Smooth muscle cell (in vitro differentiated cells): Measurements from ENCODE around the gene PIBF1. TPM values are rescaled to one million over a fixed set of nuclear protein-coding genes. Genes with fewer than 3 reads are reported as not detected.

Experiments used
- DNase-seq: peaks from one replicate; lab custom pipeline; 2025; ENCODE audit not compliant: unreplicated experiment; lab: John Stamatoyannopoulos, UW
- H2AFZ ChIP-seq: fragments of 200-600 bp; sonication (generic); 2 replicates; pipeline ENCODE4 v1.6.0; 2016; ENCODE audit warnings: antibody characterized with exemption, low read depth, mild to moderate bottlenecking
- H3F3A ChIP-seq: fragments of 200-600 bp; sonication (generic); 2 replicates; pipeline ENCODE4 v1.6.0; 2017; ENCODE audit warnings: antibody characterized with exemption, low read depth
- H3K27ac ChIP-seq: fragments of 200-600 bp; sonication (generic); 2 replicates; pipeline ENCODE4 v1.5.1; 2016; ENCODE audit warnings: low read depth, mild to moderate bottlenecking
- H3K27me3 ChIP-seq: fragments of 200-600 bp; sonication (generic); 2 replicates; pipeline ENCODE4 v1.6.1; 2016; ENCODE audit warnings: low read depth, mild to moderate bottlenecking
- H3K36me3 ChIP-seq: fragments of 200-600 bp; sonication (generic); 2 replicates; pipeline ENCODE4 v1.5.1; 2016; ENCODE audit warnings: low read depth
- H3K4me1 ChIP-seq: fragments of 200-600 bp; sonication (generic); 2 replicates; pipeline ENCODE4 v1.5.1; 2016; ENCODE audit warnings: low read depth
- H3K4me2 ChIP-seq: fragments of 200-600 bp; sonication (generic); 2 replicates; pipeline ENCODE4 v1.6.0; 2016; ENCODE audit warnings: mild to moderate bottlenecking
- H3K4me3 ChIP-seq: fragments of 200-600 bp; sonication (generic); 2 replicates; pipeline ENCODE4 v1.5.1; 2016; ENCODE audit warnings: mild to moderate bottlenecking
- H3K79me2 ChIP-seq: fragments of 200-600 bp; sonication (generic); 2 replicates; pipeline ENCODE4 v1.6.0; 2016; ENCODE audit warnings: low read depth, mild to moderate bottlenecking
- H3K9ac ChIP-seq: fragments of 200-600 bp; sonication (generic); 2 replicates; pipeline ENCODE4 v1.6.0; 2016; ENCODE audit warnings: low read depth
- H3K9me3 ChIP-seq: fragments of 200-600 bp; sonication (generic); replicated peaks from 2 replicates; pipeline ENCODE4 v1.5.1; 2016; ENCODE audit warnings: low read depth
- H4K20me1 ChIP-seq: fragments of 200-600 bp; sonication (generic); 2 replicates; pipeline ENCODE4 v1.6.0; 2016; ENCODE audit warnings: low read depth
- CTCF ChIP-seq: fragments of 200-600 bp; sonication (generic); IDR thresholded peaks from 2 replicates; pipeline ENCODE4 v1.5.1; 2017; ENCODE audit warnings: borderline replicate concordance, mild to moderate bottlenecking, antibody characterized with exemption; ENCODE audit not compliant: insufficient read depth, poor library complexity, severe bottlenecking
- WGBS: methylation state at CpG from one replicate; pipeline ENCODE4 v1.1.7; 2016; ENCODE audit warnings: low lambda C conversion rate; 5-methylcytosine and 5-hydroxymethylcytosine counted together
- polyA plus RNA-seq: library from polyadenylated mRNA; unstranded; fragments of >200 nt; fragmentation: Nextera tagmentation; extraction: Ambion mirVana; gene quantifications from 2 replicates; pipeline ENCODE4 v1.2.1, GENCODE V29; 2016
- total RNA-seq: library from RNA; depleted of rRNA; stranded (reverse); fragments of >200 nt; gene quantifications from 2 replicates; pipeline ENCODE4 v1.2.3, GENCODE V29; 2014

The PIBF1 gene
- total and polyA plus RNA-seq, 2 experiments from 2014 or later: 14.1 to 30.8 TPM

- Histone ChIP-seq H3K27me3 (no peaks in the 10 kb centered on the region), H4K20me1 (peaks cover 8% of the 10 kb centered on the region), H3K79me2 (peaks cover 14% of the 10 kb centered on the region), H2AFZ (no peak overlapping the region), H3K4me3 (peak overlapping the region; percentile 60), H3K9me3 (no peaks in the 10 kb centered on the region), H3K9ac (peak overlapping the region; percentile 92), H3K4me1 (peaks cover 24% of the 10 kb centered on the region), H3K4me2 (peak overlapping the region; percentile 86), H3K36me3 (no peaks in the 10 kb centered on the region), H3F3A (peaks cover 9% of the 10 kb centered on the region), H3K27ac (peak overlapping the region; percentile 97)
- DNase-seq: peak; percentile 24
- WGBS: under 1% methylated on average over 46 of the region's 68 CpGs
- no peak for TF ChIP-seq CTCF
Measured at GRCh38 chr13:73059460-73060250, 277.7 kb downstream of the PIBF1 start.

GRCh38 chr13:73060251-73061160 is 278.6 kb downstream of the PIBF1 start:
- H3K27me3 ChIP-seq: no peaks in the 10 kb centered on the region
- H4K20me1 ChIP-seq: peaks cover 12% of the 10 kb centered on the region
- peaks cover 14% of the 10 kb centered on the region for H3K79me2 ChIP-seq
- peaks cover 6% of the 10 kb centered on the region for H3F3A ChIP-seq
- H3K9me3 ChIP-seq: no peaks in the 10 kb centered on the region
- H3K27ac ChIP-seq: peak overlapping the region; percentile 97
- peaks cover 16% of the 10 kb centered on the region for H3K4me1 ChIP-seq
- H3K4me3 ChIP-seq: peak overlapping the region; percentile 60
- DNase-seq: peak; percentile 16
- 2% methylated on average over 26 of the region's 26 CpGs for WGBS
- no peak overlapping the region for H2AFZ ChIP-seq
- no peak for TF ChIP-seq CTCF
- H3K9ac ChIP-seq: peak overlapping the region; percentile 92
- H3K4me2 ChIP-seq: peak overlapping the region; percentile 86
- no peaks in the 10 kb centered on the region for H3K36me3 ChIP-seq

GRCh38 chr13:73061473-73061872 is 279.5 kb downstream of the PIBF1 start:
- no peaks in the 10 kb centered on the region for H3K9me3 ChIP-seq
- H3K4me2 ChIP-seq: peak overlapping the region; percentile 86
- peaks cover 7% of the 10 kb centered on the region for H3K4me1 ChIP-seq
- H3K4me3 ChIP-seq: peak overlapping the region; percentile 60
- H3K36me3 ChIP-seq: no peaks in the 10 kb centered on the region
- 87% methylated on average over 6 of the region's 6 CpGs for WGBS
- peaks cover 15% of the 10 kb centered on the region for H4K20me1 ChIP-seq
- TF ChIP-seq CTCF: no peak
- peaks cover 4% of the 10 kb centered on the region for H3F3A ChIP-seq
- H3K27me3 ChIP-seq: no peaks in the 10 kb centered on the region
- peak overlapping the region; percentile 92 for H3K9ac ChIP-seq
- peak overlapping the region; percentile 97 for H3K27ac ChIP-seq
- DNase-seq: no peak
- no peak overlapping the region for H2AFZ ChIP-seq
- peaks cover 14% of the 10 kb centered on the region for H3K79me2 ChIP-seq
